SK-N-MC (cell line): ENCODE measurements around the gene SUSD4.

Experiments used
- DNase-seq: peaks from one replicate; pipeline ENCODE4 v3.0.0-alpha.2; 2011; ENCODE audit warnings: low read depth, low spot score
- H3K27ac ChIP-seq: fragments of 200-600 bp; sonication (generic); 2 replicates; pipeline ENCODE4 v1.5.1; 2016; ENCODE audit warnings: mixed run types
- H3K36me3 ChIP-seq: fragments of 200-600 bp; sonication (generic); 2 replicates; pipeline ENCODE4 v1.6.1; 2017; ENCODE audit warnings: antibody characterized with exemption, low read length, mixed read lengths; ENCODE audit not compliant: insufficient read depth
- H3K4me3 ChIP-seq: fragments of 200-600 bp; sonication (generic); 2 replicates; pipeline ENCODE4 v1.5.1; 2016
- H3K9ac ChIP-seq: fragments of 200-600 bp; sonication (generic); 2 replicates; pipeline ENCODE4 v1.8.0; 2017; ENCODE audit warnings: mixed run types, mixed read lengths; ENCODE audit not compliant: insufficient read length
- H3K9me3 ChIP-seq: fragments of 200-600 bp; sonication (generic); 2 replicates; pipeline ENCODE4 v1.6.1; 2017; ENCODE audit warnings: low read depth, mild to moderate bottlenecking, antibody characterized with exemption, low read length, moderate library complexity, mixed read lengths
- EZH2 ChIP-seq: fragments of 200-600 bp; sonication (generic); IDR thresholded peaks from one replicate; pipeline ENCODE4 v1.6.1; 2017; ENCODE audit warnings: antibody characterized with exemption
- FOXP2 ChIP-seq: optimal IDR thresholded peaks from 2 replicates; pipeline ENCODE3; 2011; ENCODE audit warnings: mild to moderate bottlenecking, moderate library complexity; ENCODE audit not compliant: insufficient read depth; ENCODE audit errors: extremely low read length, control extremely low read depth
- POLR2AphosphoS5 ChIP-seq: IDR thresholded peaks from 2 replicates; pipeline ENCODE4 v1.6.1; 2012; ENCODE audit warnings: mild to moderate bottlenecking, low read depth, low read length, borderline replicate concordance

Gene SUSD4

GRCh38 chr1:223231011-223231572 is 132.9 kb downstream of the SUSD4 start:
- Histone ChIP-seq H3K9me3 (no peaks in the 10 kb centered on the region), H3K4me3 (no peak overlapping the region), H3K9ac (no peak overlapping the region), H3K36me3 (no peaks in the 10 kb centered on the region), H3K27ac (no peak overlapping the region)
- no peak for DNase-seq
- TF ChIP-seq EZH2 (no peak), POLR2AphosphoS5 (no peak)

GRCh38 chr1:223230161-223230881 is 133.7 kb downstream of the SUSD4 start:
- Histone ChIP-seq H3K4me3 (no peak overlapping the region), H3K36me3 (no peaks in the 10 kb centered on the region), H3K9ac (no peak overlapping the region), H3K9me3 (no peaks in the 10 kb centered on the region), H3K27ac (no peak overlapping the region)
- no peak for TF ChIP-seq FOXP2
- TF ChIP-seq EZH2: no peak
- TF ChIP-seq POLR2AphosphoS5: no peak
- DNase-seq: no peak

GRCh38 chr1:223229756-223230155 is 134.2 kb downstream of the SUSD4 start:
- TF ChIP-seq EZH2 (no peak), POLR2AphosphoS5 (no peak), FOXP2 (no peak)
- DNase-seq: no peak
- Histone ChIP-seq H3K9ac (no peak overlapping the region), H3K9me3 (no peaks in the 10 kb centered on the region), H3K27ac (no peak overlapping the region), H3K36me3 (no peaks in the 10 kb centered on the region), H3K4me3 (no peak overlapping the region)

GRCh38 chr1:223228931-223229528 is 134.9 kb downstream of the SUSD4 start:
- no peaks in the 10 kb centered on the region for H3K36me3 ChIP-seq
- no peak for DNase-seq
- no peak overlapping the region for H3K9ac ChIP-seq
- TF ChIP-seq POLR2AphosphoS5 (no peak), FOXP2 (no peak), EZH2 (no peak)
- H3K4me3 ChIP-seq: no peak overlapping the region
- no peaks in the 10 kb centered on the region for H3K9me3 ChIP-seq
- no peak overlapping the region for H3K27ac ChIP-seq

- DNase-seq: no peak
- Histone ChIP-seq H3K36me3 (no peaks in the 10 kb centered on the region), H3K4me3 (no peak overlapping the region), H3K9me3 (no peaks in the 10 kb centered on the region), H3K9ac (no peak overlapping the region), H3K27ac (no peak overlapping the region)
- TF ChIP-seq POLR2AphosphoS5: no peak
- no peak for TF ChIP-seq FOXP2
- TF ChIP-seq EZH2: no peak
Observed at GRCh38 chr1:223228201-223228600, 135.8 kb downstream of the SUSD4 start.

GRCh38 chr1:223227486-223228196 is 136.3 kb downstream of the SUSD4 start:
- H3K27ac ChIP-seq: no peak overlapping the region
- no peaks in the 10 kb centered on the region for H3K9me3 ChIP-seq
- H3K4me3 ChIP-seq: no peak overlapping the region
- no peaks in the 10 kb centered on the region for H3K36me3 ChIP-seq
- DNase-seq: no peak
- no peak for TF ChIP-seq EZH2
- TF ChIP-seq FOXP2: no peak
- TF ChIP-seq POLR2AphosphoS5: no peak
- H3K9ac ChIP-seq: no peak overlapping the region

GRCh38 chr1:223227031-223227430 is 136.9 kb downstream of the SUSD4 start:
- DNase-seq: no peak
- no peak overlapping the region for H3K9ac ChIP-seq
- H3K27ac ChIP-seq: no peak overlapping the region
- no peaks in the 10 kb centered on the region for H3K36me3 ChIP-seq
- TF ChIP-seq EZH2 (no peak), POLR2AphosphoS5 (no peak), FOXP2 (no peak)
- no peaks in the 10 kb centered on the region for H3K9me3 ChIP-seq
- H3K4me3 ChIP-seq: no peak overlapping the region

- no peak overlapping the region for H3K9ac ChIP-seq
- TF ChIP-seq EZH2 (no peak), FOXP2 (no peak), POLR2AphosphoS5 (no peak)
- DNase-seq: no peak
- H3K9me3 ChIP-seq: no peaks in the 10 kb centered on the region
- H3K36me3 ChIP-seq: no peaks in the 10 kb centered on the region
- H3K27ac ChIP-seq: no peak overlapping the region
- H3K4me3 ChIP-seq: no peak overlapping the region
Observed at GRCh38 chr1:223226271-223226670, 137.7 kb downstream of the SUSD4 start.
